HepG2 (cell line): ENCODE results near the gene AGER. TPM values are rescaled to one million over a fixed set of nuclear protein-coding genes. Genes with fewer than 3 reads are reported as not detected.

Experiments
- HIC2 ChIP-seq: sonication (generic); formaldehyde crosslinking; IDR thresholded peaks from 2 replicates; pipeline ENCODE4 v1.9.0; 2022; ENCODE audit warnings: low read depth, missing genetic modification reagents
- ZBTB39 ChIP-seq: sonication (generic); formaldehyde crosslinking; IDR thresholded peaks from 2 replicates; pipeline ENCODE4 v1.5.0; 2020; ENCODE audit warnings: missing genetic modification reagents
- ZHX2 ChIP-seq, 2 experiments: sonication (generic) in 1 of 2; formaldehyde crosslinking in 1 of 2; IDR thresholded peaks; 2 replicates each; pipeline versions ENCODE4 v1.6.1 to v1.9.0; 2014 to 2022; ENCODE audit warnings: antibody characterized with exemption in 1 of 2, borderline replicate concordance in 1 of 2, inconsistent platforms in 1 of 2, low read depth in 1 of 2, missing genetic modification reagents in 1 of 2
- ZNF407 ChIP-seq: sonication (generic); formaldehyde crosslinking; IDR thresholded peaks from one replicate; pipeline ENCODE4 v1.5.1; 2020; ENCODE audit warnings: mild to moderate bottlenecking, missing genetic modification reagents; ENCODE audit errors: not compliant biosample characterization
- ZNF564 ChIP-seq: sonication (generic); formaldehyde crosslinking; IDR thresholded peaks from 2 replicates; pipeline ENCODE4 v1.8.1; 2023; ENCODE audit warnings: mild to moderate bottlenecking, missing genetic modification reagents
- ZNF709 ChIP-seq: sonication (generic); formaldehyde crosslinking; IDR thresholded peaks from 2 replicates; pipeline ENCODE4 v1.5.0; 2020; ENCODE audit warnings: mild to moderate bottlenecking, missing genetic modification reagents
- ZSCAN21 ChIP-seq: sonication (generic); formaldehyde crosslinking; IDR thresholded peaks from 2 replicates; pipeline ENCODE4 v1.8.0; 2022; ENCODE audit warnings: mild to moderate bottlenecking, missing genetic modification reagents, moderate library complexity, borderline replicate concordance
- polyA plus RNA-seq, 8 experiments: library from polyadenylated mRNA; depleted of rRNA in 3 of 8; stranded (reverse) in 7 of 8; unstranded in 1 of 8; fragments of >200 nt; fragmentation: Illumina TruSeq in 4 of 8; extraction: Trizol in 4 of 8; gene quantifications; 2 replicates each; pipeline versions ENCODE4 v1.2.1 to v1.2.3, GENCODE V29; 2011 to 2016; ENCODE audit warnings: low read depth in 4 of 8, missing spikeins in 1 of 8, mixed read lengths in 1 of 8; ENCODE audit not compliant: insufficient read depth in 1 of 8
- total RNA-seq, 5 experiments: library from RNA; depleted of rRNA; stranded (reverse); fragments of >200 nt; fragmentation: Illumina TruSeq; extraction: Trizol; gene quantifications; 2 replicates each; pipeline ENCODE4 v1.2.3, GENCODE V29; 2016; ENCODE audit warnings: low read depth in 1 of 5

AGER gene
- total and polyA plus RNA-seq, 2 of the 13 experiments (the other 11 are each of a cell fraction or from before 2014, with no cell fraction given): 1.9 to 5.1 TPM

GRCh38 chr6:32195902-32196681 lies 12.0 kb upstream of the AGER start (continued):
- TF ChIP-seq ZHX2 (IDR thresholded peaks at IDR 0.05; ENCODE audit: low read depth): peak; percentile 84
- 0 out of 2 replicates have a peak, but pooled peaks have one; percentile 64 for TF ChIP-seq ZHX2 (CRISPR knock-in tag; IDR thresholded peaks at IDR 0.05; ENCODE audit: borderline replicate concordance)
- peak; percentile 89; the same call in 1 of the 2 replicates for TF ChIP-seq ZBTB39
- TF ChIP-seq ZNF564: no peak
- TF ChIP-seq HIC2 (CRISPR knock-in tag): no peak
- peak; percentile 91 for TF ChIP-seq ZNF407 (CRISPR knock-in tag)
- peak; percentile 88 for TF ChIP-seq ZSCAN21
- peak; percentile 81; the same call in 1 of the 2 replicates for TF ChIP-seq ZNF709
